WERI-Rb-1 (cell line): ENCODE data around the gene FOXRED2.
A peak's percentile ranks its signal among the peaks of the same experiment; 100 is the strongest.
"Not testable (repeated sequence)": the region's sequence is repeated elsewhere in the genome, so short reads cannot be mapped to it uniquely, and the experiment has no call there.

Source experiments
- DNase-seq: peaks from one replicate; pipeline ENCODE4 v3.0.0-alpha.2; 2020
- H3K27ac ChIP-seq: fragments of 250-450 bp; sonication (Bioruptor Pico); 2 replicates; pipeline ENCODE4 v1.5.1; 2020; ENCODE audit warnings: mild to moderate bottlenecking, moderate library complexity
- H3K27me3 ChIP-seq: fragments of 250-450 bp; sonication (Bioruptor Pico); 2 replicates; pipeline ENCODE4 v1.5.1; 2021; ENCODE audit warnings: mild to moderate bottlenecking, low read depth, moderate library complexity; ENCODE audit not compliant: insufficient read depth, severe bottlenecking
- H3K36me3 ChIP-seq: fragments of 250-450 bp; sonication (Bioruptor Pico); 2 replicates; pipeline ENCODE4 v1.5.1; 2020; ENCODE audit warnings: mild to moderate bottlenecking, moderate library complexity
- H3K4me3 ChIP-seq: 2 replicates; pipeline ENCODE4 v1.5.1; 2011; ENCODE audit warnings: low read depth, mild to moderate bottlenecking, control low read depth, low read length
- H3K9me3 ChIP-seq: fragments of 250-450 bp; sonication (Bioruptor Pico); 2 replicates; pipeline ENCODE4 v1.5.1; 2021; ENCODE audit warnings: mild to moderate bottlenecking, moderate library complexity; ENCODE audit not compliant: severe bottlenecking
- TF ChIP-seq, protein P1 (sequence below): IDR thresholded peaks from 2 replicates; pipeline ENCODE4 v1.5.1; 2011; ENCODE audit warnings: low read depth, mild to moderate bottlenecking, control low read depth, inconsistent platforms, low read length

Gene FOXRED2

DNA sequence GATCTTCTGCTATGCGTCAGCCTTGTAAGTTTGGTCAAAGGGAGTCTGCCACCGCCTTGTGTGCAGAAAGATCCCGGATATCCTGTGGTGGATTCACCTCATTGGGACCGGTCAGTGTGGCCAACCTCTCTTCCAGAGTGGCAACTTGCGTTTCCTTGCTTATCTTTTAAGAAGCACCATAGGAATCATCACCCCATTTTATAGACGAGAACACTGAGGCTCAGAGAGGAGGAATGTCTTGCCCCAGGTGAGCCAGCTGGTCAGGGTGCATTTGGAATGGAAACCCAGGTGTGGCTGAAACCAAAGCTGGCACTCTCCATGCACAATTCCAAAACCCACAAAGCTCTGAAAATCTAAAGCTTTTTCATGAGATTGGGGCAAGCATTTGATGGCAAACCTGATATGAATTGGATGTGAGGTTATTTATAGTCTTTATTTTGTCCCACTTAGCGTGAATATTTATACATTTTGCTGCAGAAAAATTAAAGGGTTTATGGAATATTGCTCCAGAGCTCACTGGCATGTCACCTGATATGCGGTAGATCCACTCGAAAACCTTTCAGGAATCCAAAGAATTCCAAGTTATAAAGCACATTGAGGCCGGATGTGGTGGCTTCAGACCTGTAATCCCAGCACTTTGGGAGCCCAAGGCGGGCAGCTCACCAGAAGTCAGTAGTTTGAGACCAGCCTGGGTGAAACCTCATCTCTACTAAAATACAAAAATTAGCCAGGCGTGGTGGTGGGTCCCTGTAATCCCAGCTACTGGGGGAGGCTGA, 34.2 kb upstream of the FOXRED2 start:
- H3K36me3 ChIP-seq, result no peaks in the 10 kb centered on the region
- no peak overlapping the region for H3K27ac ChIP-seq
- TF ChIP-seq, protein P1, sequence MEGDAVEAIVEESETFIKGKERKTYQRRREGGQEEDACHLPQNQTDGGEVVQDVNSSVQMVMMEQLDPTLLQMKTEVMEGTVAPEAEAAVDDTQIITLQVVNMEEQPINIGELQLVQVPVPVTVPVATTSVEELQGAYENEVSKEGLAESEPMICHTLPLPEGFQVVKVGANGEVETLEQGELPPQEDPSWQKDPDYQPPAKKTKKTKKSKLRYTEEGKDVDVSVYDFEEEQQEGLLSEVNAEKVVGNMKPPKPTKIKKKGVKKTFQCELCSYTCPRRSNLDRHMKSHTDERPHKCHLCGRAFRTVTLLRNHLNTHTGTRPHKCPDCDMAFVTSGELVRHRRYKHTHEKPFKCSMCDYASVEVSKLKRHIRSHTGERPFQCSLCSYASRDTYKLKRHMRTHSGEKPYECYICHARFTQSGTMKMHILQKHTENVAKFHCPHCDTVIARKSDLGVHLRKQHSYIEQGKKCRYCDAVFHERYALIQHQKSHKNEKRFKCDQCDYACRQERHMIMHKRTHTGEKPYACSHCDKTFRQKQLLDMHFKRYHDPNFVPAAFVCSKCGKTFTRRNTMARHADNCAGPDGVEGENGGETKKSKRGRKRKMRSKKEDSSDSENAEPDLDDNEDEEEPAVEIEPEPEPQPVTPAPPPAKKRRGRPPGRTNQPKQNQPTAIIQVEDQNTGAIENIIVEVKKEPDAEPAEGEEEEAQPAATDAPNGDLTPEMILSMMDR, result no peak
- no peak for DNase-seq
- no peaks in the 10 kb centered on the region for H3K27me3 ChIP-seq
- H3K4me3 ChIP-seq, result no peak overlapping the region
- H3K9me3 ChIP-seq, result no peaks in the 10 kb centered on the region

DNA sequence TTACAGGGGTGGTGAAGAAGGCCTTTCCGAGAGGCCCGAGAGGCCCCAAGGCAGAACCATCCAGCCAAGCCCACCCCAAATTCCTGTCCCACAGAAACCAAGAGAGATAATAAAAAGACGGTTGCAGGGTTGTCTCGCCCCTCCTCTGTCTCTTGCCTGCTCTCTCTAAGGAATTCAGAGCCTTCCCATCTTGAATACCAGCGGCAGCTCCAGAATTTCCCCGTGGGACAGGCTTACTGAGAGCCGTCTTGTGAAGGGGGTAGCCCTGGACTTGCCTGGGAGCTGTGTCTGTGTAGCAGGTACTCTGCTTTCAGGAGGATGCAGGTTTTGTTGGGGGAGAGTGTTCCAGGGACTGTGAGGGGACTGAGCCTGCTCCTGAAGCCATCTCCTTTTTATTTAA, 31.7 kb upstream of the FOXRED2 start:
- H3K4me3 ChIP-seq, result no peak overlapping the region
- H3K27me3 ChIP-seq, result no peaks in the 10 kb centered on the region
- TF ChIP-seq, protein P1, result no peak
- peaks cover 6% of the 10 kb centered on the region for H3K9me3 ChIP-seq
- no peaks in the 10 kb centered on the region for H3K36me3 ChIP-seq
- no peak for DNase-seq
- H3K27ac ChIP-seq, result no peak overlapping the region

DNA sequence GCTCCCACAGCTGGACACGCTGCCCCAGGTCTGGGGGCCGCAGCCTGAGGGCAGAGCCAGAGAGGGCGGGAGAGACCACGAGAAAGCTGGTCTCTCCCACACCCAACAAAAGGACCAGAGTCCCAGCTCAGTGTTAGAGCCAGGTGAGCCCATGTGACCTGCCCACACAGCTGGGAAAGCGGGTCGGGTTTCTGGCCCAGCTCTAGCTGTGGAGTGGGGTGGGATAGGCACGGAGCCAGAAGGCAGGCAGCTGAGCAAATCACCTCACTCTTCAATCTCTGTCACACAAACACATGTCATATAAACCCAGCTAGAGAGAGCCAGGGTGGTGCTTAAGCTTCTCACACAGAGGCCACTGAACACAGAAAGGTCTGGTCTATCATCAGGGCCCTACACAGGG, 29.9 kb upstream of the FOXRED2 start:
- H3K4me3 ChIP-seq, result no peak overlapping the region
- H3K36me3 ChIP-seq, result no peaks in the 10 kb centered on the region
- TF ChIP-seq, protein P1, result no peak
- H3K27me3 ChIP-seq, result no peaks in the 10 kb centered on the region
- peaks cover 6% of the 10 kb centered on the region for H3K9me3 ChIP-seq
- no peak overlapping the region for H3K27ac ChIP-seq
- DNase-seq, result peak; percentile 21

DNA sequence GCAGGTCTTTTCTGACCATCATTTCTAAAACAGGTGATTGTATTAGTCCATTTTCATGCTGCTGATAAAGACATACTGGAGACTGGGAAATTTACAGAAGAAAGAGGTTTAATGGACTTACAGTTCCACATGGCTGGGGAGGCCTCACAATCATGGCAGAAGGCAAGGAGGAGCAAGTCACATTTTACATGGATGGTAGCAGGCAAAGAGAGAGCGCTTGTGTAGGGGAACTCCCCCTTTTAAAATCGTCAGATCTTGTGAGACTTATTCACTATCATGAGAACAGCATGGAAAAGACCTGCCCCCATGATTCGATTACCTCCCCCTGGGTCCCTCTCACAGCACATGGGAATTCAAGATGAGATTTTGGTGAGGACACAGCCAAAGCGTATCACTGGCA, 26.5 kb upstream of the FOXRED2 start:
- H3K27me3 ChIP-seq, H3K4me3 ChIP-seq, H3K27ac ChIP-seq, H3K36me3 ChIP-seq, H3K9me3 ChIP-seq, DNase-seq: not testable (repeated sequence)

DNA sequence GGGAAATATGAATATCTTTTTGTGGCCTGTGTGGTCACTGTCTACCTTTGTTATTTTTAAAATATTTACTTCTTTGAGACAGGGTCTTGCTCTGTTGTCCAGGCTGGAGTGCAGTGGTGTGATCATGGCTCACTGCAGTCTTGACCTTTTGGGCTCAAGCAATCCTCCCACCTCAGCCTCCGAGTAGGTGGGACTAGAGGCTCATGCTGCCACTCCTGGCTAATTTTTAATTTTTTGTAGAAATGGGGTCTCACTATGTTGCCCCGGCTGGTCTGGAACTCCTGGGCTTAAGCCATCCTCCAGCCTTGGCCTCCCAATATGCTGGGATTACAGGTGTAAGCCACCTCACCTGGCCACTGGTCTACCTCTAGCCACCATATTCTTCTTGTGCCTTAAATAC, 25.6 kb upstream of the FOXRED2 start:
- no peak for DNase-seq
- Histone ChIP-seq H3K9me3 (peaks cover 6% of the 10 kb centered on the region), H3K27me3 (no peaks in the 10 kb centered on the region), H3K27ac (no peak overlapping the region), H3K4me3 (no peak overlapping the region), H3K36me3 (peaks cover 6% of the 10 kb centered on the region)
- TF ChIP-seq, protein P1, result no peak

DNA sequence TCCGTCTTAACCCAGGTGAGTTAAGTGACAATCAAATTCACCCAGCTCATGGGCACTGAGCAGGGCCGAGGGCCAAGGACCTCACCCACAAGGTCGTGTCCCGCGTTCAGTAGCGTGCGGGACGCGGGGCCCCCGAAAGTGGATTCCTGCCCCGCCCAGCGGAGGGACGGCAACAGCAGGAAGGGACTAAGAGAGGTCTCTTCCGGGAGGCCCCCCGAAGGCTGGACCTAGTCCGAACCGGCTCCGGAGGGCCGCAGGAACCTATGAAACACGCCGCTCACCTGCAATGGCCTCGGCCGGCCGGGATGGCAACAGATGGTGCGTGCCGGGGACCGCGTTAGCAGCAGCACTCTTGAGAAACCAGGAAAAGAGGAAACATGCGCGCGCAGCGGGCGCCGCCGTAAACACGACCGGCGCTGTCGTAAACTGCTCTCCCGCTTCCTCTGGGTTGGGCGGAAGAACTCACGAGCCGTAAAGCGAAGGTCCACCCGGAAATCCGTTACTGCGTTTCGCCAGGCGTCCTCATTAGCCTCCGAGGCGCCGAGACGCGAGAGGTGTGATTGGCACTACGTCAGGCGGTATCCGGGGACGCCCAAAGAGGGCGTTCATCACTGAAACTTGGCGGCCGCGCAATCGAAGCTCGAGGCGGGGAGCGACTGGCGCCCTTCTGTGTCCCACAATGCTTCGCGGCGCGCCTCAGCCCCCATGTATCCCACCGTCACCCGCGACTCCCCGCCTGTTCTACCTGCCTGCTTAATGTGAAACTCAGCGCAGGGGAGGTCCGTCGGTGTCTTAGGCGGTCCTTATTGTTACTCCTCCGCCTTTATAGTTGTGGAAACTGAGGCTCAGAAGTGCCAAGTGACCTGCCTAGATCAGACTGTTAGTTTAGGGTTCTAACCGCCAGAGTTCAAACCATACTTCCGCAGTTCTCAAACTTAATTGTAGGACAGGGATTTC, 22.2 kb upstream of the FOXRED2 start, which contains the start of gene EIF3D:
Gene EIF3D (minus strand): TSS at position 372 of the 957 bp plus-strand sequence. CDS start 3,045 bp downstream, outside the sequence.
- H3K9me3 ChIP-seq, result no peaks in the 10 kb centered on the region
- H3K4me3 ChIP-seq, result peak within 1 kb of the TSS; percentile 93
- H3K27me3 ChIP-seq, result no peaks in the 10 kb centered on the region
- DNase-seq, result peak; percentile 98
- peaks cover 37% of the 10 kb centered on the region for H3K36me3 ChIP-seq
- TF ChIP-seq, protein P1, result no peak
- H3K27ac ChIP-seq, result peak within 1 kb of the TSS; percentile 92
